NCI-H2107 treated with DMSO at 0.1 percent for 48 hours (cell line): ENCODE measurements around the gene CAV2.
"Not testable (repeated sequence)": the region's sequence is repeated elsewhere in the genome, so short reads cannot be mapped to it uniquely, and the experiment has no call there.

ENCODE experiments used
- DNase-seq: peaks from one replicate; lab custom pipeline; 2025; ENCODE audit not compliant: unreplicated experiment; lab: John Stamatoyannopoulos, UW

The CAV2 gene

GRCh38 chr7:116499168-116500077 lies at the start of gene CAV2:
CAV2 (plus strand) TSS chr7:116499738; CDS start chr7:116499782, 44 bp downstream.
- DNase-seq, result no peak

DNA sequence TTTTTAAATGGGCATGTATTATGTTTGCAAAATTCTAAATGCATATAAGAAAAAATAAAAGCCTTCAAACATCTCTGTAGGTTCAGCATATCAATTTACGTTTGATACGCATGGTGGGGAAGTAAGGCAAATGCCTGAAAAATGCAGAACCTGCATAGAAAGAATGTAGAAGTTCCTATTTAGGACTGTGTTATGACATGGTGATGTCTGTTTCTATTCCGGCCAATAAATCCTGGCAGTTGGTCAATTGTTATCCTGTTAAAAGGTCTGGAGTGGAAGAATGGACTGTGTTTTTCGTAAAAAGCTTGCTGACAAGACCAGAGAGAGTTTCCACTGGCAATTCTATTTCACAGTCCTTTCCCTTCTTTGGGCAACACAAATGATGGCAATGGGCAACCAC lies 49.6 kb upstream of the CAV2 start:
- DNase-seq, result no peak

DNA sequence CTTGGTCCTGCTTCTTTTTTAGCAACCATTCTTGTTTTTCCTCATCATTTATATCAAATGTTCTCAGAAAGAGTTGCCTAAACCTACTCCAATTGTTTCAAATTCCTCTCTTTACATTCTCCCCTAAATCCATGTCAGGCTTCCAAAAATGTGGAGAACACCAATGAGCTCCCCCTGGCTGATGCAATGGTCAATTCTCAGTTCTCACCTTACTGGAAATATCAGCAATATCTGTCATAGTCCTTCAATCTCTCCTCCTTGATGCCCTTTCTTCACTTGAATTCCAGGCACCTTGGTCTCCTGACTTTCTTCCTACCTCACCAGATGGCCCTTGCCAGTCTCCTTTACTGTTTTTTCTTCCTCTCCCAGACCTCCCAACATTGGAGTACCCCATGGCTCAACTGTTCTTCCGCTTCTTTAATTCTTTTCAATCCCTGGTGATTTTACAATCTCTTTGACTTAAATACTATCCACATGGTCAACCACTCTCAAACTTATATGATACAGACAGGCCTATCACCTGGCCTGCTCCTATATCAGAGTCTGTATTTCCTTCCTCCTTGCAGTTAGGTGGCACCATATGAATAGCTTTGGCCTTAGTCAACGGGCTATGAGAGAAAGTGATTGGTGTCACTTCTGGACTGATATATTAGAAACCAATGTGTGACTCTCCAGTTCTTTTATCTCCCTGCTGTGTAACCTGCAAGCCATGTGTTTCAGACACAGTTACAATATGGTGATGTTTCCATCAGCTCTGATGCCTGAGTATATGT lies 47.4 kb upstream of the CAV2 start:
- DNase-seq, result no peak

DNA sequence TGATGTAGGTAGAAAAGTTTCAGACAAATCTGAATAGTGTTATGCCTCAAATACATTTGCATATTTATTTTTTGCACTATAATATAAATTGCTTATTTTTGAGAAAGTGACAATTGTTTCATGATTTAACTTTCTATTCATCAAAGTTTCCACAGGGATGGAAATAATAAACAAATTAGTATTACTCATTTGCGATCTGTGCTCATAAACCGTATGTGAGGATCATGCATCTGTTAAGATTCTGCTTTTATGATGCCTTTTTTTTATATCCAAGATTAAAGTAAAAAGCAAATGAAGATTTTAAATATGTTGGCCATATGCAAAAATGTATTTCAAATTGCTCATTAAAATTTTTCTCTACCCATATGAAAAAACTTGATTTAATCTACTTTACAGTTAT lies 45.2 kb upstream of the CAV2 start:
- no peak for DNase-seq

- DNase-seq, result no peak
These were observed 44.5 kb upstream of the CAV2 start for GRCh38 chr7:116455009-116455408.

DNA sequence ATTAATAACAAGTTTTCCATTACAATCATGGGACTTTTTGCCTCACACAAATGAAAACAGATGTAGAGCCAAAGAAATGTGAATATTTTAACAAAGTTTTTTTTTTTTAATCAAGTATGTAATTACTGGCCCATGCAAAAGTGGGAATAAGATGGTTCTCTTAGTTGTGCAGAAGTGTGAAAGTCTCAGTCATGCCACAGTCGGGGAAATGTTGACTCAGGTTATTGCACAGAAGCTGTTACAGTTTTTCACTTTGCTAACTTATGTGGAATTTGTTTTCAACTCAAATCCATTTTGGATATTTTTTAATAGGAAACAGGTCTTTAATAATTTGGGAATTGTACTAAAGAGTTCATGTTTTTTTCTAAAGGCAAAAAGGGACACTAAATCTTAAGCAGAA lies 44.0 kb upstream of the CAV2 start:
- no peak for DNase-seq

- no peak for DNase-seq
These were observed 38.0 kb upstream of the CAV2 start for GRCh38 chr7:116461500-116461899.

GRCh38 chr7:116463956-116464355 lies 35.6 kb upstream of the CAV2 start:
- no peak for DNase-seq

DNA sequence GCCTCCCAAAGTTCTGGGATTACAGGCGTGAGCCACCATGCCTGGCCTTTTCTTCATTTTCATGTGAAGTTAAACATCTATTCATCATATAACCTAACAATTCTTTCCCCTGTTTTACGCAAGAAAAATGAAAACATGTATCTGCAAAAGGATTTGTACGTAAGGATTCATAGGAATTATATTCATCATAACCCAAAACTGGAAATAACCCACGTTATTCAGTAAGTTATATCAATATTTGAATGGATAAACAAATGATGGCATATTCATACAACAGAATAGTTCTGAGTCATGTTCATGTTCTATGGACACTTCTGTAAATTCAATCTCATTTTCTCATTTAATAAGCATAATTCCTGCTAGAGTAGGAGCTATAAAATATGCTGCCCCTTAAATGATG lies 35.2 kb upstream of the CAV2 start:
- DNase-seq, result no peak

DNA sequence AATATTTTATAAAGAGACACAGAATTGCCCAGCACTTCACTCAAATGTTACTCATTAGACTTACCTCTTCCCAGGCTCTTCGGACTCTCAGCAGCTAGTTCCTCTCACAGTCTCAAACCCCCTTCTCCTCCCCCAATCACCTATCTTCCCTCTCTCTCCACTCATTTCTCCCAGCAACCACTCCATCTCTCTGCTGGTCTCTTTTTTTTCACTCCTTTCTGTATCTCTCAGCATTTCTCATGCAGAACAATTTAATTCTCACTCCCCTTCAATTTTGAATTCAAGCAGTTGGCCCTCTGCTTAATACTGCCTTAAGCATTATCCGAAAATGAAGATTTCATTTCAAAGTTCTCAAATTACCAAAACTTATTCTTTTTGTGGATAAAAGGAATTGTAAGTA lies 34.4 kb upstream of the CAV2 start:
- DNase-seq, result no peak

GRCh38 chr7:116468534-116468933 lies 31.0 kb upstream of the CAV2 start:
- DNase-seq, result no peak

GRCh38 chr7:116477625-116478024 lies 21.9 kb upstream of the CAV2 start:
- no peak for DNase-seq

DNA sequence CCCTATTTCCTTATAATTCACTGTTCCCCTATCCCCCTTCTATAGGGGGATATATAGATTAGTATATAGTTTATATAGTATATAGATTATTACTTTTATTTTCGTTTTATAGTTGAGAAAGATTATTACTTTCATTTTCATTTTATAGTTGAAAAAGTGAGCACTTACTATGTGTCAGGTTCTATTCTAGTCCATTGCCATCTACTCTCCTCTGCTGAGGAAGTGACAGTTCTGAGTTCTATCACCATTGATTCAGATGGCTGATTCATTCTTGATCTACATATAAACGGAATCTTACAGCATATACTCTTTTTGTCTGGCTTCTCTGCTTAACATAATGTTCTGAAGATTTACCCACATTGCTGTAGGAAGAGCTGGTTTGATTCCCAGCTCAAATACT lies 20.7 kb upstream of the CAV2 start:
- DNase-seq, result no peak

DNA sequence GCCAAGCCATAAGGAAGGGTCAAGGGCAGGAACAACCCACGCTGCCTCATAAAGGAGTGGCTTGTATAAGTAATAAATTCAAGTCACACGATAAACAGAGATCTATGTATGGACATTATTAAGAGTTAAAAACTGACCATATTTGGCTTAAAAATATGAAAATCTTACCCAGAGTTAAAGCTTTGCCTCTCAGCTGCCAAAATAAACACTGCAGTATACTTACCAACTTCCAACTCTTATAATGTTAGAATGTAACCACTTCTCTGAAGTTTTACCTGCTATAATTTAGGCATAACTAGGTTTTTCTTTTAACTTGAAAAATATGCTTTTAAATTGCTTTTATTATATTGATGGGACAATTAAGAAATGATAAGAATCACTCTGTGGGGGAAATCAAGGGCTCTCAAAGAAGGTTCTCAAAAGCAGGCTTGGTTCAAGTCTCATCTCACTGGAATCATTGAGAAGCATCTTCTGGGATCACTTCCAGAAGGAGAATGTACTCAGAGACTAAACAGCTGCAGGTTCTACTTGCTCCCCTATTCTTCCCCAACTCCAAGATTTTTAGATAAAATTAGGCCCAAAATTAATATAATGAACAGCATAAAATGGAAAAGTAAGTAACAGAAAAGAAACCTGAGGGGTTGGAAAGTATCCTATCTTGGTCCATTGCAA lies 16.1 kb upstream of the CAV2 start:
- DNase-seq, result no peak

- not testable (repeated sequence) for DNase-seq
These were observed 15.1 kb upstream of the CAV2 start for GRCh38 chr7:116484389-116484788.

DNA sequence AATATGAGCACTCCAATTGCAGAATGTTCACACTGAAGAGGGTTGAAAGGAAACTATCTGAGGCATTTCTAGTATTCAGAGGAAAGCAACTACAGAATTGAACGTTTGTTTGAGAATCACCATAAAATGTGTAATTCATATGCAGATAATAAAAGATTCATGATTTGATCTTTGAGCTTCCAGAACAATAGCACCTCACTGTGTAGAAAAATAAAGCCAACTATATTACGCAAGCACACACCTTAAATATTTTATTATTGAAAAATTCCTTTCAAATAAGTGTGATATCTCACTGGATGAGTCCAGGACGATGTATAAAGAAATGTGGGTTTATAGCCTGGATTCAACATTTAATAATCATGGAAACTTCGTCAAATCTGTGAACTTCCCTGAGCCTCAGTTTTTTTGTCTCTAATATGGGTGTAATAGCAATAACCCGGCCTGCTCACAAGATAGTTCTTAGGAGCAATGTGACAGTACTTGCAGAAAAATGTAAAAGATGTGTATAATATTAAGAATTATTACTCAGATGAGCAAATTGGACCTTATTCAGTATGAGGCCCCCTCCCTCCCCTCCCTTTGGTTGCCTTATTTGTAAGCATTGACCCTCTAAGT lies 11.5 kb upstream of the CAV2 start:
- DNase-seq, result no peak

- DNase-seq, result no peak
These were observed 9.2 kb upstream of the CAV2 start for GRCh38 chr7:116490351-116490750.

- DNase-seq, result no peak
These were observed 7.5 kb upstream of the CAV2 start for GRCh38 chr7:116491887-116492653.

- no peak for DNase-seq
These were observed 6.9 kb upstream of the CAV2 start for GRCh38 chr7:116492654-116493109.

DNA sequence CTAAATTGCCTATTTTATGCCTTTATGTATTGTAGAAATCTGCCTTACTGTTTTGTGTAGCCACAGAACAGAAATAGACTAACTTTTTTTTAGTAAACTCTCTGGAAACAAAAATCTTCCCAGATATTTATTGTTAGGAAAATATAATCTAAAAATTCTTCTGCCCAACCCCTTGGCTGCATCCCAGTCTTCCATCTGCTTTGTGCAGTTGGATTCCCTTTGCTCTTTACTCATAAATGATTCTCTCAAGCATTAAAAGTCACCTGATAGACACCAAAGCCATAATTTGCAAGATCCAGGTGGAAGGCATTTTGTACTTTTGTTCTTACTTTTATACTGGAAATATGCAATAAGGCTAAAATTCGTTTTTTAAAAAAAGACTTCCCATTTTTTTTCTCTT lies 6.1 kb upstream of the CAV2 start:
- no peak for DNase-seq
